Endodermal cell (in vitro differentiated cells): Measurements from ENCODE around the gene ACYP1. TPM values are rescaled to one million over a fixed set of nuclear protein-coding genes. Genes with fewer than 3 reads are reported as not detected.

Experiments used
- DNase-seq: peaks from one replicate; pipeline ENCODE4 v3.0.0-alpha.2; 2017
- H3K27ac ChIP-seq: 2 replicates; pipeline ENCODE4 v1.5.1; 2013; ENCODE audit warnings: mild to moderate bottlenecking, low read depth, low read length, moderate library complexity
- H3K27me3 ChIP-seq: 2 replicates; pipeline ENCODE4 v1.6.1; 2013; ENCODE audit warnings: mild to moderate bottlenecking, low read length, moderate library complexity; ENCODE audit not compliant: insufficient read depth, control insufficient read depth, poor library complexity, severe bottlenecking
- H3K36me3 ChIP-seq: 2 replicates; pipeline ENCODE4 v1.7.0; 2013; ENCODE audit warnings: mild to moderate bottlenecking, low read length, moderate library complexity; ENCODE audit not compliant: control insufficient read depth, insufficient read depth
- H3K4me1 ChIP-seq: one replicate; pipeline ENCODE4 v1.7.0; 2013; ENCODE audit warnings: low read length; ENCODE audit not compliant: control insufficient read depth, insufficient read depth
- H3K4me3 ChIP-seq: 2 replicates; pipeline ENCODE4 v1.5.1; 2013; ENCODE audit warnings: mild to moderate bottlenecking, low read length, moderate library complexity
- H3K9ac ChIP-seq: 2 replicates; pipeline ENCODE4 v1.6.1; 2013; ENCODE audit warnings: mild to moderate bottlenecking, low read length, moderate library complexity; ENCODE audit not compliant: poor library complexity, severe bottlenecking; ENCODE audit errors: extremely low read depth
- H3K9me3 ChIP-seq: 2 replicates; pipeline ENCODE4 v1.6.1; 2013; ENCODE audit warnings: mild to moderate bottlenecking, low read length, moderate library complexity; ENCODE audit not compliant: control insufficient read depth
- H3K27ac Mint-ChIP-seq: 2 replicates; pipeline ENCODE4 v1.8.0; 2020; ENCODE audit warnings: mixed read lengths
- H3K27me3 Mint-ChIP-seq: 2 replicates; pipeline ENCODE4 v1.8.0; 2021; ENCODE audit warnings: mild to moderate bottlenecking, mixed read lengths; ENCODE audit not compliant: insufficient read depth
- H3K36me3 Mint-ChIP-seq: 2 replicates; pipeline ENCODE4 v1.8.0; 2020; ENCODE audit warnings: low read depth, mixed read lengths
- H3K4me1 Mint-ChIP-seq: 2 replicates; pipeline ENCODE4 v1.8.0; 2020; ENCODE audit warnings: mixed read lengths
- H3K4me3 Mint-ChIP-seq: 2 replicates; pipeline ENCODE4 v1.8.0; 2020; ENCODE audit warnings: mild to moderate bottlenecking, moderate library complexity, mixed read lengths
- H3K9me3 Mint-ChIP-seq: 2 replicates; pipeline ENCODE4 v1.8.0; 2020; ENCODE audit warnings: mild to moderate bottlenecking, mixed read lengths
- WGBS, 2 experiments: methylation state at CpG; one replicate each; pipeline versions ENCODE4 v1.1.5 to v1.1.7; 2013; ENCODE audit warnings: missing lambda C conversion rate in 2 of 2, mixed read lengths in 1 of 2; ENCODE audit not compliant: insufficient coverage in 1 of 2, insufficient read length in 1 of 2; 5-methylcytosine and 5-hydroxymethylcytosine counted together
- long read RNA-seq, 4 experiments: library from polyadenylated mRNA in 2 of 4; library from RNA in 1 of 4; library from capped mRNA in 1 of 4; stranded (forward) in 3 of 4; unstranded in 1 of 4; transcript quantifications; one replicate each; pipeline ENCODE4 v2.0.0, GENCODE V29; 2020 to 2021; ENCODE audit warnings: inconsistent platforms in 1 of 4
- polyA plus RNA-seq, 2 experiments: library from polyadenylated mRNA; stranded (reverse); fragments of 50-300 nt; gene quantifications; one replicate each; pipeline ENCODE4 v1.2.3, GENCODE V29; 2013
- total RNA-seq, 2 donors: library from RNA; stranded (reverse); fragmentation: NEBNext Ultra II Directional in 1 of 2; extraction: Animal tissue kit (Norgen Biotek cat#: 25700) in 1 of 2; gene quantifications; 2 replicates in 1 of 2; 3 replicates in 1 of 2; pipeline ENCODE4 v1.2.1, GENCODE V29; 2021
- TF ChIP-seq, protein P1 (sequence below): fragments of 200-600 bp; sonication (generic); conservative IDR thresholded peaks from 2 replicates; pipeline ENCODE4 v1.5.0; 2021; ENCODE audit warnings: antibody characterized with exemption, mild to moderate bottlenecking

ACYP1 gene
- 10 to 100 TPM; 21.4 to 26.0 TPM for total RNA-seq
- polyA plus RNA-seq (2013, experiment 1 of 2) = 40.1 TPM
- polyA plus RNA-seq (2013, experiment 2 of 2) = 49.2 TPM
- long read RNA-seq, experiment 1, transcript ACYP1-201 (3 exons, 627 nt) = major isoform, 8 of 11 reads
- long read RNA-seq, experiment 1, partial matches to known transcripts = 1 of 11 reads
- long read RNA-seq, experiment 1, other reads (novel, unspliced or antisense) = 2 of 11 reads
- long read RNA-seq, experiment 2, transcript ACYP1-201 (3 exons, 627 nt) = major isoform, 5 of 8 reads
- long read RNA-seq, experiment 2, partial matches to known transcripts = 2 of 8 reads
- long read RNA-seq, experiment 2, other reads (novel, unspliced or antisense) = 1 of 8 reads
- long read RNA-seq, experiment 3, transcript ACYP1-201 (3 exons, 627 nt) = major isoform, 10 of 13 reads
- long read RNA-seq, experiment 3, partial matches to known transcripts = 0 of 13 reads
- long read RNA-seq, experiment 3, other reads (novel, unspliced or antisense) = 0 of 13 reads
- long read RNA-seq, experiment 4, partial matches to known transcripts = 0 of 2 reads
- long read RNA-seq, experiment 4, other reads (novel, unspliced or antisense) = 1 of 2 reads

DNA sequence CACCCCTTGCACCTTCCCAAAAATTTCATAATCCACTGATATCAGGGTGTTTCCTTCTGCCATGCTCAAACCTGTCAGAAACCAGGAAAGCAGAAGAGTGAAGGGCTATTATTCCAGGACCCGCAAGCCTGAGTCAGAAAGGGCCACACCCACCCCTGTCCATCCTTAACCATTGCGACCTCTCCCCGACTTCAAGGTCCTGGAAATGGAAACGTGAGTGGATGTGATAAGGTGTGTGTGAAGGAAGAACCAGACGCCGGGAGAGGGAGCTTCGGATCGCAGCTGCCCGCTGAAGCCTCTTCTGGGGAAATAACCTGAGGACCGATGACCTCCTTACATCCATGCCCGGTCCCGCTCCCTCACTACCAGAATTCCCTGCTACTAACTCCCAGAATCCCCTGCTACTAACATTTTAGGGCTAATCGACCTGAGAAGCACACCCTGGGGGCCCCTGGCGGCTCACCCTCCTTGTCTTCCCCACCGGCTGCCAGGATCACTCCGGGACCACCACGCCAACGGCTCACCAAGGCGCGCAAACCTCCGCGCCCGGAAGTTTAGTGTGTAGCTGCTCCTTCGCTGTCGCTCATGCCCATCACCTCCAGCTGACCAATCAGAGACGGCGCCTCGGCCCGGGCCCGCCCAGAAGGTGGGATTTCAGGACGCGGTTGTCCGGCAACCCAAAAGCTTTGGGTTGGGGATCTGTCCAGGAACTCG lies at the start of gene ACYP1:
TSS of gene ACYP1 (minus strand) at position 534 of the 714 bp plus-strand sequence. CDS start at position 63, 471 bp downstream.
- 1 to 4% methylated on average over 11 to 34 of the region's 34 CpGs for whole genome bisulfite sequencing, 2 experiments
- H3K9ac ChIP-seq = peak within 1 kb of the TSS; percentile 42
- peak within 1 kb of the TSS; percentile 88 for H3K4me3 ChIP-seq
- Mint-ChIP-seq H3K9me3 (peaks cover 11% of the 10 kb centered on the region), H3K4me3 (peak within 1 kb of the TSS; percentile 94), H3K4me1 (peaks cover 10% of the 10 kb centered on the region), H3K27ac (peak within 1 kb of the TSS; percentile 93), H3K36me3 (peaks cover 22% of the 10 kb centered on the region), H3K27me3 (no peaks in the 10 kb centered on the region)
- H3K4me1 ChIP-seq = no peaks in the 10 kb centered on the region
- H3K27ac ChIP-seq = no peak within 1 kb of the TSS
- TF ChIP-seq, protein P1, sequence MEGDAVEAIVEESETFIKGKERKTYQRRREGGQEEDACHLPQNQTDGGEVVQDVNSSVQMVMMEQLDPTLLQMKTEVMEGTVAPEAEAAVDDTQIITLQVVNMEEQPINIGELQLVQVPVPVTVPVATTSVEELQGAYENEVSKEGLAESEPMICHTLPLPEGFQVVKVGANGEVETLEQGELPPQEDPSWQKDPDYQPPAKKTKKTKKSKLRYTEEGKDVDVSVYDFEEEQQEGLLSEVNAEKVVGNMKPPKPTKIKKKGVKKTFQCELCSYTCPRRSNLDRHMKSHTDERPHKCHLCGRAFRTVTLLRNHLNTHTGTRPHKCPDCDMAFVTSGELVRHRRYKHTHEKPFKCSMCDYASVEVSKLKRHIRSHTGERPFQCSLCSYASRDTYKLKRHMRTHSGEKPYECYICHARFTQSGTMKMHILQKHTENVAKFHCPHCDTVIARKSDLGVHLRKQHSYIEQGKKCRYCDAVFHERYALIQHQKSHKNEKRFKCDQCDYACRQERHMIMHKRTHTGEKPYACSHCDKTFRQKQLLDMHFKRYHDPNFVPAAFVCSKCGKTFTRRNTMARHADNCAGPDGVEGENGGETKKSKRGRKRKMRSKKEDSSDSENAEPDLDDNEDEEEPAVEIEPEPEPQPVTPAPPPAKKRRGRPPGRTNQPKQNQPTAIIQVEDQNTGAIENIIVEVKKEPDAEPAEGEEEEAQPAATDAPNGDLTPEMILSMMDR = peak; percentile 12
- peaks cover 19% of the 10 kb centered on the region for H3K9me3 ChIP-seq
- DNase-seq = peak; percentile 99
- no peaks in the 10 kb centered on the region for H3K27me3 ChIP-seq
- H3K36me3 ChIP-seq = peaks cover 18% of the 10 kb centered on the region

DNA sequence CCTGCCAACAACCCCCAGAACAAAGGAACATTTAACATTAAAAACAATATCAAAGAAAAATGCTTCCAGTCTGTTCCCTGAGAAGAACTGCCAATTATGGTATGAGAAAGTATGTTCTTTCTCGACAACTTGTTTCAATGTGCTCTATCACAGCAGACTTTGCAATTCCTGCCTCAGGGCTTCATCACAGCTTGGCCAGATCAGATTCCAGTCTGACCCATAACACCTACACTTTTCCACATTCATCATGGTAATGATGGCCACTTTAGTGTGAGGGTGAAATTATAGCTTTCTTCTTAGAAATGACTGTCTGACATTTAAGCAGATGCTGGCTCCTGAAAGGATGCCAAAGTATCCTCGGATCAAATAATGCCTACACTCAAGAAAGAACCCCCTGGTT lies 46.1 kb upstream of the ACYP1 start:
- no peaks in the 10 kb centered on the region for H3K27me3 Mint-ChIP-seq
- no peaks in the 10 kb centered on the region for H3K27me3 ChIP-seq
- no peaks in the 10 kb centered on the region for H3K9me3 ChIP-seq
- H3K4me1 Mint-ChIP-seq = no peaks in the 10 kb centered on the region
- DNase-seq = no peak
- H3K27ac ChIP-seq = no peak overlapping the region
- H3K9ac ChIP-seq = no peak overlapping the region
- H3K36me3 ChIP-seq = peaks cover 90% of the 10 kb centered on the region
- H3K4me3 Mint-ChIP-seq = no peak overlapping the region
- TF ChIP-seq, protein P1 = no peak
- H3K36me3 Mint-ChIP-seq = peaks cover 69% of the 10 kb centered on the region
- H3K27ac Mint-ChIP-seq = no peak overlapping the region
- H3K9me3 Mint-ChIP-seq = no peaks in the 10 kb centered on the region
- no peak overlapping the region for H3K4me3 ChIP-seq
- no peaks in the 10 kb centered on the region for H3K4me1 ChIP-seq
- WGBS, 2 experiments = 94 to 100% methylated on average over 1 to 2 of the region's 2 CpGs

DNA sequence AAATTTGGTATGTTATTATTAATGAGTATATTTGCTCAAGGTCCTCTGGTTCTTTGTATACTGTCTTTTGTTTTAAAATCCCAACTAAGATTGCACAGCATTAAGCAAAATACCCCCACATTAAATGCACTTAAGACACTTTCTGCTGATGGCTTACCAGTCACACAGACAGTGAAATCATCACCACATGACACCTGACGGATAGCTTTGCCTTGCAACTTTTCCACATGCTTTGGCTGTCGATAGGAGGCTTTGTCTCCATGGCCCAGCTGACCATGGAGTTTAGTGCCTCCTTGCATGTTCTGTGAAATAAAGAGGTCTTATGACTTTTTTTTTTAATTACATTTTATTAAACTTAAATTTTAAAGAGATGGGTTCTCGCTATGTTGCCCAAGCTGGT lies 43.4 kb upstream of the ACYP1 start:
- no peak overlapping the region for H3K27ac Mint-ChIP-seq
- no peaks in the 10 kb centered on the region for H3K27me3 Mint-ChIP-seq
- H3K4me1 Mint-ChIP-seq = no peaks in the 10 kb centered on the region
- Histone ChIP-seq H3K4me3 (no peak overlapping the region), H3K4me1 (no peaks in the 10 kb centered on the region), H3K9ac (no peak overlapping the region), H3K27me3 (no peaks in the 10 kb centered on the region), H3K27ac (no peak overlapping the region), H3K36me3 (peaks cover 75% of the 10 kb centered on the region), H3K9me3 (no peaks in the 10 kb centered on the region)
- TF ChIP-seq, protein P1 = no peak
- no peak for DNase-seq
- H3K4me3 Mint-ChIP-seq = no peak overlapping the region
- H3K9me3 Mint-ChIP-seq = no peaks in the 10 kb centered on the region
- H3K36me3 Mint-ChIP-seq = peaks cover 72% of the 10 kb centered on the region
- 100% methylated on average over 2 to 3 of the region's 3 CpGs for WGBS, 2 experiments
